ENCODE data around the gene ARHGAP29. TPM values are rescaled to one million over a fixed set of nuclear protein-coding genes. Genes with fewer than 3 reads are reported as not detected.
A peak's percentile ranks its signal among the peaks of the same experiment; 100 is the strongest.

Gene ARHGAP29
- total RNA-seq, 1 experiment from 2014 or later, result 161 TPM

GRCh38 chr1:94215955-94216354 is 21.4 kb downstream of the ARHGAP29 start:
- Histone ChIP-seq H3F3A (ENCODE audit: low read length, unreplicated experiment) (peaks cover 26% of the 10 kb centered on the region), H3K79me2 (ENCODE audit: low read length) (peaks cover 96% of the 10 kb centered on the region), H3K9ac (ENCODE audit: low read length) (no peak overlapping the region), H3K4me3 (ENCODE audit: low read length) (no peak overlapping the region), H3K4me1 (ENCODE audit: insufficient read depth, low read length) (peaks cover 15% of the 10 kb centered on the region; the same call in 1 of the 2 replicates), H3K27ac (ENCODE audit: low read length) (peak overlapping the region; percentile 11), H3K4me2 (ENCODE audit: low read length) (no peak overlapping the region), H3K36me3 (ENCODE audit: low read depth, low read length) (peaks cover 73% of the 10 kb centered on the region), H4K20me1 (ENCODE audit: low read length) (peaks cover 54% of the 10 kb centered on the region), H3K9me2 (replicated peaks; ENCODE audit: low read length) (no peaks in the 10 kb centered on the region), H3K27me3 (ENCODE audit: low read length) (no peaks in the 10 kb centered on the region), H2AFZ (ENCODE audit: low read length) (no peak overlapping the region), H3K9me3 (ENCODE audit: low read length) (no peaks in the 10 kb centered on the region)
- intact Hi-C loops (cut with micrococcal nuclease), result no loop called here
- DNase-seq (peak; percentile 51), ATAC-seq (peak; percentile 10; the same call in 1 of the 2 replicates)
- no TSS peak for BruUV-seq (replicated peaks)
- CTCF ChIA-PET, result no interaction called here
- POLR2A ChIA-PET (ENCODE audit: unreplicated experiment), result interaction anchor here (0.6 kb wide), 1 partner anchor 117 kb away, joined by 6 read pairs; no protein-coding TSS in a partner anchor
- TF ChIP-seq EZH2phosphoT487 (IDR thresholded peaks at IDR 0.05; ENCODE audit: borderline replicate concordance, low read length), result no peak
- TF ChIP-seq EZH2 (IDR thresholded peaks at IDR 0.05; ENCODE audit: low read length, unreplicated experiment), result no peak
- TF ChIP-seq CTCF (conservative IDR thresholded peaks at IDR 0.05; ENCODE audit: low read depth, low read length), result no peak

- peaks cover 84% of the 10 kb centered on the region for H3K79me2 ChIP-seq (ENCODE audit: low read length)
- H4K20me1 ChIP-seq (ENCODE audit: low read length), result peaks cover 48% of the 10 kb centered on the region
- H3K9ac ChIP-seq (ENCODE audit: low read length), result no peak overlapping the region
- no peak overlapping the region for H3K4me3 ChIP-seq (ENCODE audit: low read length)
- peaks cover 77% of the 10 kb centered on the region for H3K36me3 ChIP-seq (ENCODE audit: low read depth, low read length)
- BruUV-seq (replicated peaks), result no TSS peak
- no peaks in the 10 kb centered on the region for H3K9me2 ChIP-seq (replicated peaks; ENCODE audit: low read length)
- POLR2A ChIA-PET (ENCODE audit: unreplicated experiment), result no interaction called here
- intact Hi-C loops (cut with micrococcal nuclease), result no loop called here
- H3K4me2 ChIP-seq (ENCODE audit: low read length), result no peak overlapping the region
- H3F3A ChIP-seq (ENCODE audit: low read length, unreplicated experiment), result peaks cover 27% of the 10 kb centered on the region
- TF ChIP-seq CTCF (conservative IDR thresholded peaks at IDR 0.05; ENCODE audit: low read depth, low read length) (no peak), EZH2phosphoT487 (IDR thresholded peaks at IDR 0.05; ENCODE audit: borderline replicate concordance, low read length) (no peak), EZH2 (IDR thresholded peaks at IDR 0.05; ENCODE audit: low read length, unreplicated experiment) (no peak)
- H3K9me3 ChIP-seq (ENCODE audit: low read length), result no peaks in the 10 kb centered on the region
- no peak overlapping the region for H3K27ac ChIP-seq (ENCODE audit: low read length)
- no peaks in the 10 kb centered on the region for H3K27me3 ChIP-seq (ENCODE audit: low read length)
- ATAC-seq, result no peak
- DNase-seq, result no peak
- CTCF ChIA-PET, result no interaction called here
- 0 out of 2 replicates have a peak, but pooled peaks cover 7% of the 10 kb centered on the region for H3K4me1 ChIP-seq (ENCODE audit: insufficient read depth, low read length)
- no peak overlapping the region for H2AFZ ChIP-seq (ENCODE audit: low read length)
Observed at GRCh38 chr1:94209982-94210381, 27.4 kb downstream of the ARHGAP29 start.

GRCh38 chr1:94209425-94209824 is 28.0 kb downstream of the ARHGAP29 start:
- Histone ChIP-seq H3K27me3 (ENCODE audit: low read length) (no peaks in the 10 kb centered on the region), H4K20me1 (ENCODE audit: low read length) (peaks cover 46% of the 10 kb centered on the region), H2AFZ (ENCODE audit: low read length) (no peak overlapping the region), H3K9me3 (ENCODE audit: low read length) (no peaks in the 10 kb centered on the region), H3K4me3 (ENCODE audit: low read length) (no peak overlapping the region), H3K4me1 (ENCODE audit: insufficient read depth, low read length) (0 out of 2 replicates have a peak, but pooled peaks cover 7% of the 10 kb centered on the region), H3K27ac (ENCODE audit: low read length) (no peak overlapping the region), H3K79me2 (ENCODE audit: low read length) (peaks cover 84% of the 10 kb centered on the region), H3K4me2 (ENCODE audit: low read length) (no peak overlapping the region), H3K36me3 (ENCODE audit: low read depth, low read length) (peaks cover 77% of the 10 kb centered on the region), H3K9ac (ENCODE audit: low read length) (no peak overlapping the region), H3F3A (ENCODE audit: low read length, unreplicated experiment) (peaks cover 31% of the 10 kb centered on the region), H3K9me2 (replicated peaks; ENCODE audit: low read length) (no peaks in the 10 kb centered on the region)
- POLR2A ChIA-PET (ENCODE audit: unreplicated experiment), result no interaction called here
- CTCF ChIA-PET, result no interaction called here
- ATAC-seq (no peak), DNase-seq (peak; percentile 27)
- no peak for TF ChIP-seq EZH2phosphoT487 (IDR thresholded peaks at IDR 0.05; ENCODE audit: borderline replicate concordance, low read length)
- TF ChIP-seq EZH2 (IDR thresholded peaks at IDR 0.05; ENCODE audit: low read length, unreplicated experiment), result no peak
- intact Hi-C loops (cut with micrococcal nuclease), result no loop called here
- BruUV-seq (replicated peaks), result no TSS peak
